K562 (cell line): ENCODE measurements around the gene CRB2. TPM values are rescaled to one million over a fixed set of nuclear protein-coding genes. Genes with fewer than 3 reads are reported as not detected.

Experiments
- HDAC3 ChIP-seq: fragments of 450-650 bp; IDR thresholded peaks from 2 replicates; pipeline ENCODE4 v1.6.1; 2018; ENCODE audit warnings: borderline replicate concordance, mild to moderate bottlenecking, moderate library complexity; ENCODE audit not compliant: partially characterized antibody
- MEIS2 ChIP-seq: fragments of 450-650 bp; IDR thresholded peaks from 2 replicates; pipeline ENCODE4 v1.6.1; 2014; ENCODE audit warnings: mild to moderate bottlenecking; ENCODE audit not compliant: partially characterized antibody
- MGA ChIP-seq: fragments of 450-650 bp; IDR thresholded peaks from 2 replicates; pipeline ENCODE4 v1.6.1; 2016; ENCODE audit warnings: mild to moderate bottlenecking, moderate library complexity
- NFYB ChIP-seq: IDR thresholded peaks from 2 replicates; pipeline ENCODE4 v1.6.1; 2011; ENCODE audit warnings: mild to moderate bottlenecking, moderate library complexity; ENCODE audit not compliant: insufficient read length; ENCODE audit errors: extremely low read depth
- PHTF2 ChIP-seq: fragments of 250-450 bp; sonication (Bioruptor Pico); IDR thresholded peaks from 2 replicates; pipeline ENCODE4 v1.5.0; 2021; ENCODE audit warnings: mild to moderate bottlenecking
- POU5F1 ChIP-seq: fragments of 150-350 bp; IDR thresholded peaks from 2 replicates; pipeline ENCODE4 v1.6.1; 2014; ENCODE audit warnings: borderline replicate concordance, low read length, low read depth, mild to moderate bottlenecking; ENCODE audit not compliant: partially characterized antibody
- TAF15 ChIP-seq: fragments of 200-400 bp; formaldehyde crosslinking; IDR thresholded peaks from 2 replicates; pipeline ENCODE4 v1.6.1; 2017; ENCODE audit warnings: mild to moderate bottlenecking, low read depth, low read length, moderate library complexity
- UBTF ChIP-seq, 2 experiments: IDR thresholded peaks; 2 replicates each; pipeline ENCODE4 v1.6.1; 2012; ENCODE audit warnings: improper control_type of control experiment in 2 of 2, low read depth in 2 of 2, low read length in 2 of 2, borderline replicate concordance in 1 of 2
- ZNF311 ChIP-seq: fragments of 250-450 bp; sonication (Bioruptor Pico); IDR thresholded peaks from 2 replicates; pipeline ENCODE4 v1.4.0; 2020; ENCODE audit warnings: mild to moderate bottlenecking, moderate library complexity
- ZNF384 ChIP-seq: IDR thresholded peaks from 2 replicates; pipeline ENCODE4 v1.6.1; 2012; ENCODE audit warnings: low read depth, low read length, improper control_type of control experiment
- ZNF408 ChIP-seq: fragments of 250-450 bp; sonication (Bioruptor Pico); IDR thresholded peaks from 2 replicates; pipeline ENCODE4 v1.4.0; 2020; ENCODE audit warnings: low read depth, mild to moderate bottlenecking, moderate library complexity
- ZNF589 ChIP-seq: fragments of 200-800 bp; sonication (Bioruptor generic); IDR thresholded peaks from 2 replicates; pipeline ENCODE4 v1.6.1; 2016; ENCODE audit warnings: low read depth, missing genetic modification characterization, missing compliant biosample characterization
- polyA plus RNA-seq, 8 experiments: library from polyadenylated mRNA; depleted of rRNA in 4 of 8; stranded (reverse) in 5 of 8; unstranded in 3 of 8; fragments of >200 nt; fragmentation: Nextera tagmentation in 2 of 8; fragmentation: Illumina TruSeq in 1 of 8; extraction: Ambion mirVana in 2 of 8; extraction: Trizol in 1 of 8; gene quantifications; 2 replicates each; pipeline versions ENCODE4 v1.2.1 to v1.2.3, GENCODE V29; 2011 to 2014; ENCODE audit warnings: inconsistent platforms in 1 of 8, missing spikeins in 1 of 8
- total RNA-seq, 7 experiments: library from RNA; depleted of rRNA in 6 of 7; stranded (reverse); fragments of >200 nt in 6 of 7; fragmentation: Illumina TruSeq in 2 of 7; extraction: Trizol in 2 of 7; gene quantifications; 2 replicates each; pipeline versions ENCODE4 v1.2.1 to v1.2.3, GENCODE V29; 2011 to 2021; ENCODE audit warnings: low replicate concordance in 1 of 7

The CRB2 gene
- total and polyA plus RNA-seq, 9 of the 15 experiments (the other 6 are each of a cell fraction or from before 2014, with no cell fraction given): 0.13 to 1.2 (median 0.25) TPM; not detected in 2

GRCh38 chr9:123343443-123344191 lies 12.4 kb upstream of the CRB2 start (continued):
- TF ChIP-seq PHTF2 (CRISPR knock-in tag): no peak
- no peak for TF ChIP-seq MGA
- no peak for TF ChIP-seq MEIS2
- no peak for TF ChIP-seq ZNF408
- no peak for TF ChIP-seq ZNF311 (CRISPR knock-in tag)
- TF ChIP-seq ZNF589 (CRISPR knock-in tag): no peak
- no peak for TF ChIP-seq UBTF (IDR thresholded peaks at IDR 0.05; ENCODE audit: borderline replicate concordance in 1 of 2, low read depth in 2 of 2, low read length in 2 of 2)
- TF ChIP-seq ZNF384: no peak
- TF ChIP-seq HDAC3: no peak
- TF ChIP-seq POU5F1: no peak
- TF ChIP-seq NFYB: no peak
- TF ChIP-seq TAF15: no peak
